ENCODE measurements around the gene CNBP.
A peak's percentile ranks its signal among the peaks of the same experiment; 100 is the strongest.

CNBP gene

GRCh38 chr3:129131465-129132088, 52.1 kb downstream of the CNBP start:
- DNase-seq (ENCODE audit: low read depth) = no peak

GRCh38 chr3:129130291-129130813, 53.3 kb downstream of the CNBP start:
- no peak for DNase-seq (ENCODE audit: low read depth)

- no peak for DNase-seq (ENCODE audit: low read depth)
Observed at GRCh38 chr3:129128357-129129155, 55.1 kb downstream of the CNBP start.

GRCh38 chr3:129126726-129127280, 56.9 kb downstream of the CNBP start:
- DNase-seq (ENCODE audit: low read depth) = no peak

GRCh38 chr3:129123314-129124060, 60.2 kb downstream of the CNBP start:
- DNase-seq (ENCODE audit: low read depth) = no peak

- DNase-seq (ENCODE audit: low read depth) = no peak
Observed at GRCh38 chr3:129122412-129123011, 61.2 kb downstream of the CNBP start.

- peak; percentile 84 for DNase-seq (ENCODE audit: low read depth)
Observed at GRCh38 chr3:129121792-129122411, 61.8 kb downstream of the CNBP start, which contains the start of gene RAB43. TSS of gene RAB43 (minus strand) at chr3:129121804. CDS start at chr3:129121489, 315 bp downstream.

GRCh38 chr3:129121016-129121791, 62.5 kb downstream of the CNBP start:
- peak; percentile 57 for DNase-seq (ENCODE audit: low read depth)

GRCh38 chr3:129120254-129121004, 63.3 kb downstream of the CNBP start:
- peak; percentile 82 for DNase-seq (ENCODE audit: low read depth)

- no peak for DNase-seq (ENCODE audit: low read depth)
Observed at GRCh38 chr3:129119365-129120100, 64.2 kb downstream of the CNBP start.

- DNase-seq (ENCODE audit: low read depth) = peak; percentile 23
Observed at GRCh38 chr3:129118745-129119144, 65.0 kb downstream of the CNBP start.
